Stimulated activated CD4-positive, alpha-beta T cell treated with anti-CD3 and anti-CD28 coated beads, Interleukin-12 subunit alpha, Interleukin-12 subunit beta, amount 100 ng/mL, for 24 hours (primary cell): ENCODE data around the gene ARHGAP25.

Experiments used
- DNase-seq, 2 experiments: peaks; one replicate each; pipeline ENCODE4 v3.0.0-alpha.2; 2020; ENCODE audit warnings: low read depth in 2 of 2

Gene ARHGAP25, protein sequence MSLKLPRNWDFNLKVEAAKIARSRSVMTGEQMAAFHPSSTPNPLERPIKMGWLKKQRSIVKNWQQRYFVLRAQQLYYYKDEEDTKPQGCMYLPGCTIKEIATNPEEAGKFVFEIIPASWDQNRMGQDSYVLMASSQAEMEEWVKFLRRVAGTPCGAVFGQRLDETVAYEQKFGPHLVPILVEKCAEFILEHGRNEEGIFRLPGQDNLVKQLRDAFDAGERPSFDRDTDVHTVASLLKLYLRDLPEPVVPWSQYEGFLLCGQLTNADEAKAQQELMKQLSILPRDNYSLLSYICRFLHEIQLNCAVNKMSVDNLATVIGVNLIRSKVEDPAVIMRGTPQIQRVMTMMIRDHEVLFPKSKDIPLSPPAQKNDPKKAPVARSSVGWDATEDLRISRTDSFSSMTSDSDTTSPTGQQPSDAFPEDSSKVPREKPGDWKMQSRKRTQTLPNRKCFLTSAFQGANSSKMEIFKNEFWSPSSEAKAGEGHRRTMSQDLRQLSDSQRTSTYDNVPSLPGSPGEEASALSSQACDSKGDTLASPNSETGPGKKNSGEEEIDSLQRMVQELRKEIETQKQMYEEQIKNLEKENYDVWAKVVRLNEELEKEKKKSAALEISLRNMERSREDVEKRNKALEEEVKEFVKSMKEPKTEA

DNA sequence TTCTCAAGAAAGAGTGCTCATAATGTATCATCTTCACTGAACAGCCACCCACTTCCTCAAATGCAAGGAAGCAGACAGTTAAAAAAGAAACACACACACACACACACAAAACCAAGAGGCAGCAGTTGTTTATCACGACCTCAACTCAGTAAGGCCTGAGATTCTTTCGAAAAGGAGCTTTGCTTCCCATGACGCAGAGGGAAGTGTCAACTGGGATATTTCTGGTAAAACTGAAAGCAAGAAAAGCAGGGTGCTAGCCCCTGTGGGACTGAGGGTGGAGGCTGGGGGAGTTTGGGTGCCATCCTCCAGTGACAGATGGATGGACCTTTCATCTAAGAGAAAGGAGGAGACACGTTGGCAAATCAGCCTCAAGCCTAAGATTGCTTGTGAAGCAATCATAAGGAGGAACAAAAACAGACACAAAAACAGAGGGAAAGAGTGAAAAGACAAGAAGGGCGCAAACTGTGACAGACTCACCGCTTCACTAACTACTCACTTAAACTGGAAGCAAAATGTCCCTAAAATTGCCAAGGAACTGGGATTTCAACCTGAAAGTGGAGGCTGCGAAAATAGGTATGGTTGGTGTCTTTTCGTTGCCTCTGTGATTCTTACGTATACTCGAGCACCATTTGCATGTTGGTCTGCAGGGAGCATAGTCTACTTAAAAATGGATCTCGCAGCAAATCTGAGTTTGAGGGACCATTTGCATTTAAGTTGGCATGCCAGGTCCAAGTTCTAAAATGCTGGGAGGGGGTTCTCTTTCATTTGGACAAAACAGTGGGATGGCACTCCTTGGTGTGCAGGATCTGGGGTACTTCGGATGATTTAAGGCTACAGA, at the start of gene ARHGAP25:
Gene ARHGAP25 (plus strand): TSS at position 124 of the 838 bp plus-strand sequence. CDS start 389 bp downstream, at position 513.
- DNase-seq: peak; percentile 42 to 63

DNA sequence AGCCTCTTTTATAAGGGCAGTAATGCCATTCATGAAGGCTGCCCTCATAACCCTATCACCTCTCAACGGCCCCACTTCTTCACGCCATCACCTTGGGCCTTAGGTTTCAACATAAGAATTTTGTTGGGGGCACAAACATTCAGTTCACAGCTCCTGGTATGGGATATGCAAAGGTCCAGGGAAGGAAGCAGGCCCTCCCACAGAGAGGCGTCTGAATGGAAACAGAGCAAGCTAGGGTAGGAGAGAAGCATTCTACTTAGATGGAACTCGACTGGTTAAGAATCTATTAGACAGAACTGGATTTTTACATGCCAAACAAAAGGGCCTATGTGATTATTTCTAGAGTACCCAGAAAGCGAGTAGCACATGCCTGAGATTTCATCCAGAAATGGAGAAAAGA, 48.4 kb upstream of the ARHGAP25 start:
- DNase-seq: no peak

DNA sequence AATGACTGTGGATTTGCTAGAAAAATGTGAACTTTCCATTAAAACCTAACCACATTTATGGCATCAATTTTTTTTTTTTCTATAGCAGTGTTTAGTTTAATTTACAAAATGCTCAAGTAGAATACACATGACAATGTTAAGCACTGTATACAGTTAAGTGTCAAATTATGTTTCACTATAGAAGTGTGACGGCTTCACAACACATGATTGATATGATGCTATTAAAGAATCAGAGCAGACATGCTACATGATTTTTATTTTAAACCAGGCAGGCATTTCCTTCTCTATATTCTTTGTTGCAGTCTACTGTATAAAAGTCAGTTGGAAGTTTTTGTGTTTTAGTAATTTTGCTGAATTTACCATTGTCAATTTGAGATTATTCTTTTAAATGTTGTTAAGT, 47.6 kb upstream of the ARHGAP25 start:
- no peak for DNase-seq

DNA sequence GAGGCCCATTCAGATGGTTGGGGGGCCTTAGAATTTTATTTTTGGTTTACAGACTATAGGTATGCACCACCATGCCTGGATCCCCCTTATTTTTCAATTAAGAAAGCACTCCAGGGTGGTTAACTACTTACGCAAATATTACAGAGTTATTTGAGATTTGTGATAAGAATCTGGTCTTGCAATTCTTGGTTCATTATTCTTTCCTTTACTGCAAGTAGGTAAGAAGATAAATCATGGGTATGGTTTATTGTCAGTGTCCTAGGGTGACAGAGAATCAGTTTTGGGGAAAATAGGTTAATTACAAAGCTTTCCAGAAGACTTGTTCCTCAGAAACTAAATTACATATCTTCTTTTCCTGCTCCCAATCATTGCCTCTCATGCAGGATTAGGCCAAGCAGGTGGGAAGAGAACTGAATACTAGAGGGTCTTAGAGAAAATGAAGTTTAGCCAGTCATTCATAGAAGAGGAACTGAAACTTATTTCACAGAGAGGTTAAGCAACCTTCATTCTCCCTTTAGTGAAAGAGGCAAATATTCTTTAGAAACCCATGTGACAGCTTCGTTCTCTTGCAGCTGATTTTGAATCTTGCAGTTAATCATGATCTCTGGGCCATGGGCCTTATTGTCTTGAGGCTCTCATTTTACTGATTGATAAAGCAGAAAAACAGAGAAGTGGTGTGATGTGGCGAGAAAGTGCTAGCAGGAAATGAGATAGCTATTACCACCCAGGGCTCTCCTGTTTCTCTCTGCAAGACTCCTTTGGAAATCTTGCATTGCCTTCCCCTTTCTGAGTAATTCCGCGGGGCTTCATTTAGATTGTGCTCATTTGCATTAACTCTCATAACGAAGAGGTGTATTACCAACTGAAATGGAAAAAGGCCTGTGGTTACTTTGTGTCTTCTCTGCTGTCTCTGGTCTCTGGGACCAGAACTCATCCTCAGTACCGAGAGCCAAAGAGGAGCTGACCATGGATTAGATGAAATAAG, 44.8 kb upstream of the ARHGAP25 start:
- peak in 1 of 2 experiments; percentile 4 for DNase-seq

DNA sequence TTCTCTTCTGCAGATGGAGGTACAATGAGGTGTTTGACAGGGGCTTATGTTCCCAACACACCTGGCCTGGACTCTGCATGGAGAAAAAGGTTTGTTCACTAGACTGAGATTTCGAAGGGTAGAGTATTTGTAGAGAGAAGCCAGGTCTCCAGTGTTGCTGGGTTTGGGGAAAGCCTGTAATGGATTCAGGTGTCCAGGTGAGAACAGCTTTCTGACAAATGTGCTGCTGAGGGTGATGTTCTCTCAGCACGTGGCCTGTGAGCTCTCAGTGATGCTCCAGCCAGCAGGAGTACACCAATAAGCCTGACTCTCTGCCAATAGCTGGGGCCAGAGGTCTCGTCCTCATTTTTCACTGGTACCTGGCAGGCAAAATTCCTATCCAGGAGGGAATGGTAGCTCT, 43.8 kb upstream of the ARHGAP25 start:
- DNase-seq: no peak

DNA sequence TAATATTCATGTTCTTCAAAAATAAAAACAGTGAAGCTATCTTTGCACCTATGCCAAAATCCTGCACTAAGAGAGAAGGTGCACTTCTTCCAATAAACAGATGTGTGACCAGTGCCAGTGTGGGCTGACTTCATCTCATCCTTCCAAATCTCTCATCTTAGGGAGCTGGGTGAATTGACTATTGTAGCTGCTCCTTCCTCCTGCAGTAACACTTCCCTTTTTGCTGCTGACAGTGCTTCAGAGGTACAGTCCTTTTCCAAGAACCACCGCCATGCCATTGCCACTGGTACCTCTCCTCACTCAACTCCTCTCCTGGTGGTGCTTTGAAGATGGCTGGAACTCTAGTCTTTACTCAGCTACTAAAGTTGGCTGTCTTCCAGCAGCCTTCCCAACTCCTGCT, 42.1 kb upstream of the ARHGAP25 start:
- DNase-seq: no peak

DNA sequence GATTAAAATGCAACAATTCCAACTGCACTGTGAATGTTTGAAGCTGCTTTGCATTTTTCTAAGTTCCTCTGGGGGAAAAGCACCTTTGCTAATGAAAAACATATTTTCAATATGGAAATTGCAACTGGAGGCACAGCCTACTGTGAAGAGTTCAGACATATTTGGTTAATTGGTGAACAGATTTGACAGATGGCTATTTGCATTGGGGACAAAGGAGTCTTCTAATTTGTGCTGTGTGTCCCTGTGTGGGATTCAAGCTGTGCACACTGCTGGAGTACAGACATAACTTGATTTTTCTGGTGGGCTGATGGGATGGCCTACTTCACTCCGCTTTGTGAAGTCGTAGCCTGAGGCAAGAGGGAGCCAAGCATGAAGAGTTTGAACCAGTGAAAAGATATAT, 40.7 kb upstream of the ARHGAP25 start:
- no peak for DNase-seq

DNA sequence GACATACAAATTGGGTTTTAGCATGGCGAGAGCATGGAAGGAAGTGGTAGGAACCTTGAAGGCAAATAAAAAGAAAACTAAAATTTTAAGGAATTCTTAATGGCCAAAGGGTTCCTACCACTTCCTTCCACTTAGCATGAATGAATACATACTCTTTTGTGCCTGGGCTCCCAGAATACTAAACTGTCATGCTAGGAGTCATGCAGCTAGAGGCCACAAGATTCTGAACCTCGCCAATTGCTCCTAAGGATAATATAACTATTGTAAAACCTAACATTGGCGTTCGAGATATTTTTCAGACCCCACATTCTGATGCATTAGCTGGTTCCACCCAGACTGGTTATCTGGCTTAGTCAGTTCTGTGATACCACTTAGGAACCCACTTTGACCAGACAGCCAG, 38.6 kb upstream of the ARHGAP25 start:
- DNase-seq: no peak

DNA sequence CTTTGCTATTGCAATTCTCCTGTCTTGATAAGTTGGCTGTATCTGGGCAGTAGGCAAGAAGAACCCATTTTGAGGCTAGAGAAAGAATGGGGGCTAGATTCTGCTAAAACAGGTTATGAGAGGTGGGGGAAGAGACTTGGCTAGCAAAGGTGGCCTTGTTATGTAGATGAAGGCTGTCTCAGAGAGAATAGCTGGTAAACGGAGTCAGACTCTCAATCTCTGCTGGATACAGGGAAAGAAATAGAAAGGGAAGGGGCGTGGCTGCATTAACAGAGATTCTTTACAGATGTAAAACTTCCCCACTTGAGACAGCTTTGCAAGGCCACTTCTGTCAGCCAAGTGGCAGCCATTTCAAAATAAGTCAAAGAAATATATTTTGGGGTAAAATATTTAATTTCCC, 38.1 kb upstream of the ARHGAP25 start:
- no peak for DNase-seq

DNA sequence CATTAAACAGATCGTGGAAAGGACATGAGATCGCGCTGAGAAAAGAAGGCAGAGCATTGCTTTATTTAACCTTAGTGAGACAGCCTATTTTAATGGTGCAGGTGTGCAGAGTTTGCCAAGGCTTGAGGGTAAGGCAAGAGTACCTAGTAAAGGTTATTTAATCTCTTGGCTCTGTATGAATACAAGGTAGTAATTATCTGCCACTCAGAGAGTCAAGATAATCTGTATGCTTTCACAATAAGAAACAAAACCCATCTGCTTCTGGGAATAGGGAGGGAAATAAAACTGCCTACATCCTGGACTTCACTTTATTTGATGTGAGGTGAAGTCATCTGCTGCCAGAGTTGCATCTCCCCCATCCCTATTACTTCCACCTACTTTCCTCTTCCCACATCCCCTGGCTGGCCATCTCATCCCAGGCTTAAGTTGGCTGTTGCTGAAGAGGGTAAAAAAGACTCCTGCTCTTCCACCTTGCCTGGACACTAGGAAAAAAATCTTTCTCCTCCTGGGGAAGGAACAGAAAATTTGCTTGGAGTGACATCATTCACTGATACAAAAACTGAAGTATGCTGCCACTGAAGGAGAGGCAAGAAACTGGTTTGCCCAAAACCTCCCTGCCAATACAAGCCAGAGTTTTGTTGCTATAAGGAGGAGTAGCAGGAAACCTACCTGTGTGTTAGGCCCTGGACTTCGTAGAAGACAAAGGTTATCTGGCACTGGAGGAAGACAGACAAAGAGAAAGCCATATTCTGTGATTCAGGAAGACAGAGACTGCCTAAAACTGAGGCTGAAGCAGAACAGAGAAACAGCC, 35.8 kb upstream of the ARHGAP25 start:
- DNase-seq: no peak

DNA sequence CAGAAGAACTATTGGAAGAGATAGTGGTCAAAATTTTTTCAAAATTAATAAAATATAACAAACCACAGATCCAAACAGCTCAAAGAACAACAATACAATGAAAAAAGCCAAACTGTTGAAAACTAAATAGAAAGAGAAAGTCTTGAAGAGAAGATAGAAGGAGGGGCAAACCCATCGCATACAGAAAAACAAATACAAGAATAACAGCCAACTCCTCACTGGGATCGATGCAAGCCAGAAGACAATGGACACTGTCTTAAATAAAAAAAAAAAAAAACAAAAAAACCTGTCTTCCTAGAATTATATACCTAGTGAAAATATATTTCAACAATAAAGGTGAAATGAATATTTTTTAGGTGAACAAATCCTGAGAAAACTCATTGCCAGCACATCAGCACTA, 34.1 kb upstream of the ARHGAP25 start:
- no peak for DNase-seq

DNA sequence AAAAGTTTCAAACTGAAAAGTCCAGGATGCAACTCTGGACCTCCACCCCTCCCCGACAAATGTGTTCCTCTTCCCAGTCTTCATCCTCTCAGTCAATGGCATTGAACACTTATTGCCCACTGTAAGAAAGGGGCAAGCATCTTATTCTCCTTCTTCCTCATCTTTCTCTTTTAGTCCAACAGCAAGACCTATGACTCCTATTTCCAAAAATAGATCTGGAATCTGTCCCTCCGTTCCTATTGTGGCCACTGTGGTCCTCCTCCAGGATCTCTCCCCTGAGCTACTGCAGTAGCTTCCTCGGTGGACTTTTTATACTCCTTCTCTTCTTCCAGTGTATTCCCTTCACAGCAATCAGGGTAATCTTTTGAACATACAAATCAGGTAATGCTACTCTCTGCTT, 28.0 kb upstream of the ARHGAP25 start:
- DNase-seq: no peak

DNA sequence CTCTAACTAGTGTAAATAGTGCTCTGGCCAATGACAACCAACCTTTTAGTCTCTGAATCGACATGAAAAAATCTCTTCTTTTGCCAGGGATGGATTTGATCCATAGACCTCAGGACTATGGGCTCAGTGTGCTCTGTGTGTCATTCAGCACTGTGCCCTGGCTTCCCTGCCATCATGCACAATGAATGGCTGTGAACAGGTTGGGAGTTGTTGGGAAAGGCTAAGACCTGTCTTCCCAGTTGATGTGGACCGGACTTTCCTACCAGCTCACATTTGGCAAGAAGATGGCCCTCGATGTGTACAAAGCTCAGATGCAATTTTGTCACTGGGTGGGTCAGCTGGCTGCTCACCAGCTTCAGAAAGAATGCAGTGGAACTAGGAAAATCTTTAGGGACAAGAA, 26.0 kb upstream of the ARHGAP25 start:
- DNase-seq: no peak

DNA sequence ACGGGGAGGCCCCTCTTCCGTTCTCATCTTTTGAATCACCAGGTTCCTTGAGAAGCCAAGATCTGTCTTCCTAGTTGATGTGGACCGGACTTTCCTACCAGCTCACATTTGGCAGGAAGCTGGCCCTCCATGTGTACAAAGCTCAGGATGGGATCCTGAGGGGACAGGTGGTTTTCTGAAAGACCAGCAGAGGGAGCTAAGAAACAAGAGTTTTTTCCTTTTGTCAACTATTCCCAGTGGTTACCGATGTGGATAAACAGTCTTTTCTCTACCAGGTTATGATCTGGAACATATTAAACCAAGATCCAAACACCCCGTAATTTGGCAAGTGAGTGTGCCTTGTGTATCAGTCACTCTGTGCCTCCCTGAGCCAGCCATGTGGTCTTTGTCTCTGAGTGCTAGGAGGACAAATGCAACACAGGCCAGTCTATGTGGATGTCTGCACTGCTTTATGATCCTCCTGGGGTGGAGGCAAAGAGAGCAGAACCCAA, 25.1 kb upstream of the ARHGAP25 start:
- DNase-seq: no peak

DNA sequence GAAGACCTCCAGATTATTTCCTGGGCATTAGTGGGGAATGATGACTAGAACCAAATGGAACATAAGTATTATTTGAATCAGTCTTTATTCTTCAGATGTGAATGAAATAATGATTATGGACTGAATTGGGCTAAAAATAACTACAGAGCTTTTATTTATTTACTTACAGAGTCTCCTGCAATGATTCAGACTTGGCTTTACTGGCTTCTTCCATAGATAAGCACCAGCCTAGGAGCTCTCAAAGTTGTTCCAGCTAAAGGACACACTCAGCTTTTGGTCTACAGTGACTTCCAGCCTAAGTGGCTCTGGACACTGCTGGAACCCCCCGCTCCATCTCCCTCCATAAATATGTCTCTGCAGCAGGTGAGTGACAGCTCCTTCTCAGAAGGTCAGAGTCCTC, 24.3 kb upstream of the ARHGAP25 start:
- no peak for DNase-seq

DNA sequence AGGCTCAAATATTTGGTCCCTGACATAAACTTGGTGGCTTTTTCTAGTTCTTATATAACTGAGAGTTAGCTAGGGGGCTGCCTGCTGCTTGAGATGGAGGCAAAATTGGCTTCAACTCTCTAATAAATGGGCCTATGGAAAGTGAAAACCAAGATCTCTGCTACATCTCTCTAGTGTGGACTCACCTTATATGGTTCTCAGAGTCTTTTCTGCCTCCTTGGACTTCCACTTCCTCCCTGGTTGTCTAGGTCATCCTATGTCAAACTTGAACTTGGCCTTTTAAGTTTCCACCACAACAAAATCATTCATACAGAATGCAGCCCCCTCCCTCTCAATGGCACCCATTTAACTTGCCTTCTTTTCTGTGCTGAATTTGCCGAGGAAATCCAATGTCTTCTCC, 23.9 kb upstream of the ARHGAP25 start:
- no peak for DNase-seq

DNA sequence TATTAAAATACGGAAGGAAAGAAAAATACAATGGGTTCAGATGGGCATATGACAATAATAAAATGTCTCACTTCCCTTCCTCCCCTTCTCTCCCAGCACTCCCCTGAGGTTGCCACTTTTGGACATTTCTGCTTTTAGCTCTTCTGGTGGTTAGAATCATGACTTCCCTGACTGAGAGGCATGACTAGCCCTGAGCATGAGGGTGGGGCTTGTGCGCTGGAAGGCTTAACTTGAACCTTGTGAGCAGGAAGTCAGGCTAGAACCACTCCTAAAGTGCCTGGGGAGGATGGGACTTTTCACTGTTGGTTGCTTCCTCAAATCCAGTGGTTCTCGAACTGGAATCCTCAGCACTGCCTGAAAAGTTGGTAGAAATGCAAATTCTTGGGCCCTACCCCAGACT, 19.7 kb upstream of the ARHGAP25 start:
- DNase-seq: no peak

DNA sequence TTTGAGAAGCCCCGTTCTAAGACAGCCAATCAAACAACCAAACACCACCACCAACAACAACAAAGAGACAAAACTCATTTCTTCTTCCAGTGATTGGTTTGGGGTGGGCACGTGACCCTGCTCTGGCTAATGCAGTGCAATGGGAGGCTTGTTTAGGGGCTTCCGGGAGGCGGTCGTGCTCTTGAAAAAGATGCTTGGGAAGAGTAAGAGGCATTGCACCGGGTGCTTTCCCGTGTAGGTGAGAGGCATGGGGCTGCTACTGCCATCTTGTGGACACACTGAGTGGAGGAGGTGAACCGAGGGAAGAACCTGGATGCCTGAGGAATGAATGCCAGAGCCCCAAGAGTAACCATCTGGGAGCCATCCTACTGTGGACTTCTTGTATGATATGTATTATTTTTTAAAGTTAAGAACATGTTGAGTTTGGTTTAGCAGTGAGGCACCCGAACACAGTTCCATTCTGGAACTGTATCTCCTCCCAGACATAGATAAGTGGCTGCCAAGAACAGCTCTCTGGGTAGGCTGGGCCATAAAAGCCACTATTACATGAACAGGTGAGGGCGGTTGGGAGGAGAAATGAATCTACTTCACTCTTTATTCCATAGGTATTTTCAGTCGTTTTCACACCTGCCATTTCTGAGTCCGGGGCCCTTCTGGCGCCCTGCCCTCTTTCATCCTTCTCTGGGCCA, 19.1 kb upstream of the ARHGAP25 start:
- peak in 1 of 2 experiments; percentile 48 for DNase-seq

DNA sequence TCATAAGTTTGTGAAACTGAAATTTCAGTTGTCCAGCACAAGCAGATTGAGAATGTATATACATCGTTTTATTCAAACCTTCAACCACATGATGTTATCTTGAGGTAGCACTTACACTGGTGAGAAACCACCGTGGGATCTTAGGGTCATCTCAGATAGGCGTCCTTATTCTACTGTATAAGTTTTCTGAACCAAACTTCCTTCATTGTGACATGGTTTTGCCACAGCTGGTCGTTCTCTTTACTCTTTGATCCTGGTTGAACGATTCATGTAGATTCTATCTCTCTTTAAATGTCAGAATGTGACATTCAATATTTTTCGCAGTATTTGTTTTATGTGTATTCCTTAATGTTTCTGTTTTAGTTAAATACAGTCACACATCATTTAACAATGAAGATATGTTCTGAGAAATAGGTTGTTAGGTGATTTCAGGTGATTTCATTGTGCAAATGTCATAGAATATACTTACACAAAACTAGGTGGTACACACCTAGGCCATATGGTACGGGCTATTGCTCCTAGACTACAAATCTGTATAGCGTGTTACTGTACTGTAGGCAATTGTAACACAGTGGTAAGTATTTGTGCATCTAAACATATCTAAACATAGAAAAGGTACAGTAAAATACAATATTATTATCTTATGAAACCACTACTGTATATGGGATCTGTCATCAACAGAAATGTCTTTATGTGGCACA, 17.9 kb upstream of the ARHGAP25 start:
- no peak for DNase-seq
